T-helper 2 cell (primary cell): ENCODE measurements around the gene MACROD2.
A peak's percentile ranks its signal among the peaks of the same experiment; 100 is the strongest.

ENCODE experiments used
- DNase-seq, 5 experiments: peaks; one replicate each; pipeline versions ENCODE4 v3.0.0 to v3.0.0-alpha.2; 2012 to 2022

Gene MACROD2

DNA sequence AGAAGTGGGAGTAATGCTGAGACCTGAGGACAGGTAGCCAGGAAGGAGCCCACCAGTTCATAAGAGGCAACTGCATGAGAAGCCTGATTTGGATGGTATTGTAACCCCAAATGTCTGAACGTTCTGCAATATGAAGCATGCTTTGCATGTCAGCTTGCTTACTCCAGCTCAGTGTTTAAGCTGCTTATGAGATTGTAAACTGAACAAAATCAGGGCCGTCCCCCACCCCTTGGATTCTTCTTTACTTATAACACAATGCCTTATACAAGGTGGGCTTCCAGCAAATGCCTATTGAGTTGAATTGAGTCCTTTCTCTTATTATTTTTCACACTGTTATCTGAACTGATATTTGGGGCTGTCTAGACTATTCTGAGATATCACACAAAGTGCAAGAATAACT is 1816.6 kb downstream of the MACROD2 start:
- no peak for DNase-seq

GRCh38 chr20:15812696-15813095 is 1817.4 kb downstream of the MACROD2 start:
- no peak for DNase-seq

DNA sequence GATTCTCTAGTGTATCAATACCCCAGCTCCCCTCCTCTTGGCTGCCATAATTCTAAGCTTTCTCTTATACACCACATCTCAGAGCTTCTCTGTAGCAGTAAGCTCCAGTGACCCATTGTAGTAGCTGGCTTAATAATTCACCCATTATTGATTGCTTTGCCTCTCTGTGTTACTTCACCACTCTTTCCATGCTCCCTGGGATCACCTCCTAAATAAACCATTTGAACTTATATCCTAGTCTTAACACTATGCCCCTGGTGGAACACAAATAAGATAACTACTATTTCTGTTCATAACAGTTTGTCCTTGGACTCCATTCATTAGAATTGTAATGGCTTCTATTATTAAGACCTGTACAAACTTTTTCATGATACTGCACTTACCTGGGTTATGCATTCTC is 1819.0 kb downstream of the MACROD2 start:
- DNase-seq, result no peak

GRCh38 chr20:15814911-15815310 is 1819.6 kb downstream of the MACROD2 start:
- no peak for DNase-seq

DNA sequence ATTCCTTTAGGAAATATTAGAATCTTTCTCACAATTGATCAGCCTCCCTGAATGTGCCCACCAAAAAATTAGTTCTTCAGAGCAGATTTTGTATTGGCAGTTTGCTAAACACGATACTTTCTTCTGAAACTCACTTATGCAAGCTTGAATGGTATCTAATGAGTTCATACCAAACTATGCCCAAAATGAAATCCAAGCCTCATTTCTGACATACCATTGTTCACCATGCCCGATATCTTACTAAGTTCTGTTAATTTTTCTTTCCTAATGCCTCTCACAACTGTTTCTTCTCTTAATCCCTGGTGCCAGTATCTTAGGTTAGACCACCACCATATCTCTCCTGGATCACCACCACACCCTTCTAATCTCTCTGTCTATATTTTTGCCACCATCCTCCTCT is 1822.0 kb downstream of the MACROD2 start:
- no peak for DNase-seq

DNA sequence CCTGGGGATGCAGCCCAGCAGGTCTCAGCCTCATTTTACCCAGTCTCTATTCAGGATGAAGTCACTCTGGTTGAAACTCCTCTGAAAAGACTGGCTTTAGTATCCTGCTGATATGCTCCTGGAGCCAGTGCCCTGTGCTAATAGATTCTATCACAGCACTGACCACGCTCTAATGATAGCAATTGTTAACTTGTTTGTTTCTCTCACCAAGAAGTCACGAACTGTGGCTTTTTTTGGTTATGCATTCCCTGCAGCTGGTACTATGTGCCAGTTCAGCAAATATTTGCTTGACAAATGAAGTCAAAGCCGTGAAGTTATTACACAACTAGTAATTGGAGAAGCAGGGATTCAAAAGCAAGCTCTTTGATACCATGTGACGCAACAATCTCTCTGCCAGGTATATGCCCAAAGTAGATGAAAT is 1823.3 kb downstream of the MACROD2 start:
- DNase-seq, result no peak

- DNase-seq, result no peak
Measured at GRCh38 chr20:15823718-15824117, 1828.4 kb downstream of the MACROD2 start.

DNA sequence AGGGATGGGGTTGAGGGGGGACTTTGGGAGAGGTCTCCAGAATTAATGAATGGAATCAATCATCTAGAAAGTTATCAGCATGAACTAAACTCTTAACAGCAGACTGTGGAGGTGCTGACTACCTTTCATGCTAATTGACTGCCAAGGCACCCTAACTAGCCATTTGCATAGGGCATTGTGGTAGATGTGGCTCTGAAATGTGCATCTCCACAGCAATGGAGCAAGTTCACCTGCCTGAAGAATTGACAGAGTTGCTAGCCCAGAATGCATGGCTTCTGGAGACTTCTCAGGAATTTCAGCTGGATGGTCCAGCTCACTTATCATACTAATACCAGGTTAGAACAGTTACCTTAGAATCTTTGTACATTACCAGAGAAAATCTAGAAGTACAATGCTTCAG is 1832.3 kb downstream of the MACROD2 start:
- no peak for DNase-seq

DNA sequence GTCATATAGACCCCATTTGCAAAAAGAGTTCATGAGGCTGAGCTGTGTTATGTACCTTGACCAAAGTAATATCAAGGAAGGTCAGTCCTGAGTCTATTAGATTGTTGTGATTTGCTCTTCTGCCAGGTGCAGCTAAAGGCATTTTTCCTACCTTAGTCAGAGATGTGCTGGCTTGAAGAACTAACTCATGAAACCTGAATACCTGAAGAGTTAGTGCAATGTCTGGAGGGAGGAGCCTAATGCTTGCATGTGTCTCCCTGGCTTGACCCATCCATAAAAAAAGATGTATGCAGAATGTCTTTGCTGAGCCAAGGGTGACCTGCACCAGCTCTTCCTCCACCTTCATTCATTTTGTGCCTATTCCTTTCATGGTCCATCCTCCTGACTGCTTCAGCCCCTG is 1835.9 kb downstream of the MACROD2 start:
- no peak for DNase-seq

DNA sequence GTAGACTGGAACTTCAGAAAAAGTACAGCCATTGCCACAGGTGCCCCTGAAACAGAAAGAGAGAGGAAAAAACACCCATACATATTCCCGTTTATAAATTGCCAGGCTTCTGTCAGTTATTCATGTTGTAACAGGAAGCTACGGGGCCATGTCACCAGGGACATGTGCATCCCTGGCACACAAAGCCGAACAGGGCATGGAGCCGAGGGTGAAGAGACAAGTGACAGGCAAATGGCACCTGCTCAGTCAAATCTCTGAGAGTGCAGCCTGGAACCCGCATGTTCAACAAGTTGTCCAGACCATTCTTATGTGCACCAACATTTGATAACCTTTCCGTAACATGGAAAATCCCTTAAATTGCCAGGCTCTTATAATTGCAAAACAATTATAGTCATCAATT is 1837.2 kb downstream of the MACROD2 start:
- no peak for DNase-seq

- DNase-seq, result no peak
Measured at GRCh38 chr20:15834857-15835256, 1839.5 kb downstream of the MACROD2 start.

- DNase-seq, result no peak
Measured at GRCh38 chr20:15835811-15836210, 1840.5 kb downstream of the MACROD2 start.

- DNase-seq, result peak in 1 of 5 experiments; percentile 12
Measured at GRCh38 chr20:15836634-15837033, 1841.3 kb downstream of the MACROD2 start.

- peak in 1 of 5 experiments; percentile 4 for DNase-seq
Measured at GRCh38 chr20:15837563-15837962, 1842.2 kb downstream of the MACROD2 start.

GRCh38 chr20:15838466-15838865 is 1843.2 kb downstream of the MACROD2 start:
- no peak for DNase-seq

- no peak for DNase-seq
Measured at GRCh38 chr20:15840636-15841301, 1845.5 kb downstream of the MACROD2 start.

DNA sequence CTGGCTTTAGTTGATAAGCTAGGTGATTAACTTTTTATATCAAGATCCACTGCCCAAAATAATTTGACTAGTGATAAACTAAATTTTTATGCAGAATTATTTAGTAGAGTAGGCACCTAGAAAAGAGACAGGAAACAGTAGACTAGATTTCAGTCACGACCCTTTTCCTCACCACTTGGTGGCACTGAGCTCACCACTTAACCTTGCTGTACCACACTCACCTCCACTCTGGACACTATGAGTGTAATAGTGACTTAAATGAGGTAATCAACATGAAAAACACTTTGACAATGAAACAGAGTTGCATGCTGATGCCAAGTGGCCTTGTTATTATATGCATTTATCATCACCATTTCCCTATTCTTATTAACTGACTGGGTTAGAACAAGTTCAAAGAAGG is 1847.6 kb downstream of the MACROD2 start:
- peak in 1 of 5 experiments; percentile 22 for DNase-seq

DNA sequence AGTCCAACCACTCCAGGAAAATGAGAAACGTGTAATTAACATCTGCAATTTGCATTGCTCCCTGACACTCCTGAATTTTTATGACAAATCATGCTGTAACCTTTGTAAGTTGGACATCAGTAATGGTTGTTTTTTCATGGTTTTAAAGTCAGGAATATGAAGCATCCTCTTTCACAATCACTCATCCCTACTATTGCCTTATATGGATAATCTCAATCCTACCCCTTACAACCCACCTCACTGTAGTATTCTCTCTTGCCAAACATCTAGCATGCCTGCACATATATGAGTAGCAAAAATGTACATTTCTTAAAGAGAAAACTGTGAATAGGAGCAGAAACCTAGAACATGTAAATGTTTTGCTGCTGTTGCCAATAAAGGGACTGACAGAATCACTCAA is 1848.5 kb downstream of the MACROD2 start:
- no peak for DNase-seq

GRCh38 chr20:15847196-15847784 is 1852.0 kb downstream of the MACROD2 start:
- no peak for DNase-seq

GRCh38 chr20:15848126-15848525 is 1852.8 kb downstream of the MACROD2 start:
- no peak for DNase-seq

- no peak for DNase-seq
Measured at GRCh38 chr20:15848995-15849610, 1853.8 kb downstream of the MACROD2 start.

GRCh38 chr20:15851576-15852215 is 1856.4 kb downstream of the MACROD2 start:
- DNase-seq, result no peak

- DNase-seq, result no peak
Measured at GRCh38 chr20:15854911-15855310, 1859.6 kb downstream of the MACROD2 start.
